Activated CD8-positive, alpha-beta memory T cell treated with anti-CD3 and anti-CD28 coated beads, Interleukin-2, amount 10 ng/mL, durations not matched to agents 7 days and 5 days (primary cell): Measurements from ENCODE around the gene CAGE1. TPM values are rescaled to one million over a fixed set of nuclear protein-coding genes. Genes with fewer than 3 reads are reported as not detected.
A peak's percentile ranks its signal among the peaks of the same experiment; 100 is the strongest.

ENCODE experiments used
- ATAC-seq: fragments of 150-1000 bp; cut with Tn5 transposase; one replicate; pipeline ENCODE4 v1.10.0; 2021; ENCODE audit warnings: moderate library complexity
- CTCF ChIA-PET: fragments of 350-600 bp; sonication (Branson Sonifier 250); formaldehyde crosslinking; loops from one replicate; lab custom pipeline; 2021; ENCODE audit warnings: antibody characterized with exemption; lab: Charles Lee
- DNase-seq: peaks from one replicate; pipeline ENCODE4 v3.0.0-alpha.2; 2020
- H3K27ac Mint-ChIP-seq: one replicate; pipeline ENCODE4 v1.8.0; 2021; ENCODE audit warnings: mild to moderate bottlenecking, mixed read lengths
- H3K27me3 Mint-ChIP-seq: one replicate; pipeline ENCODE4 v1.8.0; 2021; ENCODE audit warnings: mixed read lengths
- H3K36me3 Mint-ChIP-seq: one replicate; pipeline ENCODE4 v1.8.0; 2021; ENCODE audit warnings: mild to moderate bottlenecking, mixed read lengths
- H3K4me1 Mint-ChIP-seq: one replicate; pipeline ENCODE4 v1.8.0; 2021; ENCODE audit warnings: mixed read lengths
- H3K4me3 Mint-ChIP-seq: one replicate; pipeline ENCODE4 v1.8.0; 2021; ENCODE audit warnings: mild to moderate bottlenecking, moderate library complexity, mixed read lengths
- H3K9me3 Mint-ChIP-seq: one replicate; pipeline ENCODE4 v1.8.0; 2022; ENCODE audit warnings: low read depth, mixed read lengths
- total RNA-seq, 2 experiments: library from RNA; stranded (reverse); gene quantifications; one replicate each; pipeline ENCODE4 v1.2.3, GENCODE V29; 2021

CAGE1 gene
- total RNA-seq, 2 experiments from 2014 or later = 0.18 TPM; not detected in 1

GRCh38 chr6:7309050-7309449, 80.5 kb downstream of the CAGE1 start:
- no peak overlapping the region for H3K27ac Mint-ChIP-seq
- DNase-seq (no peak), ATAC-seq (no peak)
- no peak overlapping the region for H3K4me3 Mint-ChIP-seq
- CTCF ChIA-PET = no interaction called here
- H3K27me3 Mint-ChIP-seq = no peaks in the 10 kb centered on the region
- H3K4me1 Mint-ChIP-seq = peaks cover 55% of the 10 kb centered on the region
- peaks cover 5% of the 10 kb centered on the region for H3K9me3 Mint-ChIP-seq
- peaks cover 56% of the 10 kb centered on the region for H3K36me3 Mint-ChIP-seq

- Mint-ChIP-seq H3K36me3 (peaks cover 64% of the 10 kb centered on the region), H3K9me3 (peaks cover 5% of the 10 kb centered on the region), H3K4me3 (no peak overlapping the region), H3K27ac (no peak overlapping the region), H3K4me1 (peaks cover 46% of the 10 kb centered on the region), H3K27me3 (no peaks in the 10 kb centered on the region)
- ATAC-seq (no peak), DNase-seq (no peak)
- CTCF ChIA-PET = no interaction called here
Observed at GRCh38 chr6:7307533-7307932, 82.0 kb downstream of the CAGE1 start.

- peak overlapping the region; percentile 13 for H3K27ac Mint-ChIP-seq
- no peak overlapping the region for H3K4me3 Mint-ChIP-seq
- H3K36me3 Mint-ChIP-seq = peaks cover 69% of the 10 kb centered on the region
- CTCF ChIA-PET = no interaction called here
- DNase-seq (no peak), ATAC-seq (no peak)
- no peaks in the 10 kb centered on the region for H3K27me3 Mint-ChIP-seq
- peaks cover 4% of the 10 kb centered on the region for H3K9me3 Mint-ChIP-seq
- H3K4me1 Mint-ChIP-seq = peaks cover 35% of the 10 kb centered on the region
Observed at GRCh38 chr6:7304821-7305220, 84.7 kb downstream of the CAGE1 start.

- H3K4me3 Mint-ChIP-seq = no peak overlapping the region
- H3K27me3 Mint-ChIP-seq = no peaks in the 10 kb centered on the region
- CTCF ChIA-PET = no interaction called here
Observed at GRCh38 chr6:7301702-7302101, 87.8 kb downstream of the CAGE1 start.

GRCh38 chr6:7300926-7301325, 88.6 kb downstream of the CAGE1 start:
- H3K27me3 Mint-ChIP-seq = no peaks in the 10 kb centered on the region
- peaks cover 17% of the 10 kb centered on the region for H3K4me1 Mint-ChIP-seq
- H3K27ac Mint-ChIP-seq = no peak overlapping the region
- H3K4me3 Mint-ChIP-seq = no peak overlapping the region
- ATAC-seq = no peak
- DNase-seq = no peak
- H3K9me3 Mint-ChIP-seq = no peaks in the 10 kb centered on the region
- peaks cover 63% of the 10 kb centered on the region for H3K36me3 Mint-ChIP-seq
- CTCF ChIA-PET = no interaction called here

More at GRCh38 chr6:7301702-7302101, 87.8 kb downstream of the CAGE1 start:
- Mint-ChIP-seq H3K27ac (no peak overlapping the region), H3K36me3 (peaks cover 58% of the 10 kb centered on the region), H3K4me1 (peaks cover 14% of the 10 kb centered on the region), H3K9me3 (no peaks in the 10 kb centered on the region)
- ATAC-seq (no peak), DNase-seq (no peak)

- ATAC-seq (no peak), DNase-seq (no peak)
- peaks cover 50% of the 10 kb centered on the region for H3K36me3 Mint-ChIP-seq
- H3K27me3 Mint-ChIP-seq = no peaks in the 10 kb centered on the region
- no peak overlapping the region for H3K27ac Mint-ChIP-seq
- CTCF ChIA-PET = interaction anchor here (0.7 to 1.4 kb wide), 2 partner anchors 10 to 551 kb away, joined by 3 to 4 read pairs; no protein-coding TSS in a partner anchor
- H3K9me3 Mint-ChIP-seq = no peaks in the 10 kb centered on the region
- H3K4me1 Mint-ChIP-seq = peaks cover 4% of the 10 kb centered on the region
- no peak overlapping the region for H3K4me3 Mint-ChIP-seq
Observed at GRCh38 chr6:7298113-7298512, 91.4 kb downstream of the CAGE1 start.

- H3K4me3 Mint-ChIP-seq = no peak overlapping the region
- CTCF ChIA-PET = interaction anchor here (1.3 to 1.9 kb wide), 2 partner anchors 14 to 20 kb away, joined by 4 to 7 read pairs; no protein-coding TSS in a partner anchor
- ATAC-seq = no peak
- peaks cover 51% of the 10 kb centered on the region for H3K36me3 Mint-ChIP-seq
- no peaks in the 10 kb centered on the region for H3K9me3 Mint-ChIP-seq
- no peak for DNase-seq
- H3K4me1 Mint-ChIP-seq = peaks cover 7% of the 10 kb centered on the region
- no peak overlapping the region for H3K27ac Mint-ChIP-seq
- H3K27me3 Mint-ChIP-seq = no peaks in the 10 kb centered on the region
Observed at GRCh38 chr6:7296602-7297001, 92.9 kb downstream of the CAGE1 start.

- Mint-ChIP-seq H3K27me3 (no peaks in the 10 kb centered on the region), H3K4me1 (peaks cover 5% of the 10 kb centered on the region), H3K27ac (no peak overlapping the region), H3K9me3 (no peaks in the 10 kb centered on the region), H3K36me3 (peaks cover 44% of the 10 kb centered on the region), H3K4me3 (no peak overlapping the region)
- ATAC-seq (no peak), DNase-seq (no peak)
- CTCF ChIA-PET = interaction anchor here (1.3 to 1.9 kb wide), 2 partner anchors 15 to 20 kb away, joined by 4 to 7 read pairs; no protein-coding TSS in a partner anchor
Observed at GRCh38 chr6:7295916-7296315, 93.6 kb downstream of the CAGE1 start.

GRCh38 chr6:7292596-7293255, 96.8 kb downstream of the CAGE1 start:
- no peak overlapping the region for H3K4me3 Mint-ChIP-seq
- peaks cover 6% of the 10 kb centered on the region for H3K4me1 Mint-ChIP-seq
- CTCF ChIA-PET = interaction anchor here (2.1 kb wide), 1 partner anchor 17 kb away, joined by 8 read pairs; no protein-coding TSS in a partner anchor
- no peaks in the 10 kb centered on the region for H3K27me3 Mint-ChIP-seq
- H3K36me3 Mint-ChIP-seq = peaks cover 40% of the 10 kb centered on the region
- DNase-seq (no peak), ATAC-seq (no peak)
- no peaks in the 10 kb centered on the region for H3K9me3 Mint-ChIP-seq
- no peak overlapping the region for H3K27ac Mint-ChIP-seq

GRCh38 chr6:7290079-7290478, 99.5 kb downstream of the CAGE1 start:
- Mint-ChIP-seq H3K4me3 (no peak overlapping the region), H3K36me3 (peaks cover 40% of the 10 kb centered on the region)
- CTCF ChIA-PET = interaction anchor here (0.9 kb wide), 1 partner anchor 15 kb away, joined by 3 read pairs; no protein-coding TSS in a partner anchor

GRCh38 chr6:7285416-7285815, 104.1 kb downstream of the CAGE1 start:
- CTCF ChIA-PET = interaction anchor here (0.8 to 1.5 kb wide), 3 partner anchors 8 to 330 kb away, joined by 3 to 7 read pairs (median 4); no protein-coding TSS in a partner anchor
- Mint-ChIP-seq H3K27ac (no peak overlapping the region), H3K4me1 (peaks cover 18% of the 10 kb centered on the region), H3K36me3 (peaks cover 28% of the 10 kb centered on the region), H3K4me3 (no peak overlapping the region), H3K27me3 (no peaks in the 10 kb centered on the region), H3K9me3 (no peaks in the 10 kb centered on the region)
- DNase-seq (no peak), ATAC-seq (no peak)

More at GRCh38 chr6:7290079-7290478, 99.5 kb downstream of the CAGE1 start:
- no peak for ATAC-seq
- Mint-ChIP-seq H3K4me1 (peaks cover 4% of the 10 kb centered on the region), H3K27me3 (no peaks in the 10 kb centered on the region), H3K9me3 (no peaks in the 10 kb centered on the region), H3K27ac (no peak overlapping the region)
- no peak for DNase-seq

GRCh38 chr6:7283676-7284075, 105.9 kb downstream of the CAGE1 start:
- Mint-ChIP-seq H3K4me1 (peaks cover 18% of the 10 kb centered on the region), H3K36me3 (peaks cover 15% of the 10 kb centered on the region), H3K4me3 (no peak overlapping the region), H3K27ac (no peak overlapping the region), H3K27me3 (no peaks in the 10 kb centered on the region), H3K9me3 (no peaks in the 10 kb centered on the region)
- no peak for ATAC-seq
- no peak for DNase-seq
- CTCF ChIA-PET = interaction anchor here (0.7 kb wide), 1 partner anchor 19 kb away, joined by 3 read pairs; no protein-coding TSS in a partner anchor

- no peak for DNase-seq
- ATAC-seq = peak; percentile 54
Observed at GRCh38 chr6:7282097-7282906, 107.2 kb downstream of the CAGE1 start.

More at GRCh38 chr6:7282097-7282906, 107.2 kb downstream of the CAGE1 start:
- Mint-ChIP-seq H3K4me3 (peak overlapping the region; percentile 14), H3K36me3 (peaks cover 10% of the 10 kb centered on the region), H3K4me1 (peaks cover 20% of the 10 kb centered on the region), H3K27ac (peak overlapping the region; percentile 52), H3K27me3 (no peaks in the 10 kb centered on the region), H3K9me3 (no peaks in the 10 kb centered on the region)
- CTCF ChIA-PET = no interaction called here
